Naive thymus-derived CD8-positive, alpha-beta T cell (primary cell): ENCODE data around the gene CHP1. TPM values are rescaled to one million over a fixed set of nuclear protein-coding genes. Genes with fewer than 3 reads are reported as not detected.
"Not testable (repeated sequence)": the region's sequence is repeated elsewhere in the genome, so short reads cannot be mapped to it uniquely, and the experiment has no call there.

ENCODE experiments used
- ATAC-seq, 2 donors: fragments of 150-1000 bp; cut with Tn5 transposase in 1 of 2; sonication (Bioruptor Pico), chemical (Tn5 transposase) in 1 of 2; 1 replicate in 1 of 2; 2 replicates in 1 of 2; pipeline ENCODE4 v1.10.0; 2021; ENCODE audit warnings: mild to moderate bottlenecking in 2 of 2, moderate library complexity in 2 of 2
- POLR2A ChIA-PET: fragments of 350-600 bp; sonication (Branson Sonifier 250); formaldehyde crosslinking; loops from one replicate; lab custom pipeline; 2021; ENCODE audit warnings: antibody characterized with exemption; lab: Charles Lee
- DNase-seq, 10 donors: peaks; one replicate each; pipeline versions ENCODE4 v3.0.0 to v3.0.0-alpha.2; 2020 to 2022
- H3K27ac Mint-ChIP-seq, 10 donors: one replicate each; pipeline ENCODE4 v1.8.0; 2020 to 2022; ENCODE audit warnings: mild to moderate bottlenecking in 10 of 10, mixed read lengths in 10 of 10, moderate library complexity in 4 of 10, inconsistent platforms in 1 of 10
- H3K27me3 Mint-ChIP-seq, 5 donors: one replicate each; pipeline ENCODE4 v1.8.0; 2021 to 2022; ENCODE audit warnings: mixed read lengths in 5 of 5
- H3K36me3 Mint-ChIP-seq, 3 donors: one replicate each; pipeline ENCODE4 v1.8.0; 2020 to 2022; ENCODE audit warnings: mixed read lengths in 3 of 3, mild to moderate bottlenecking in 2 of 3, inconsistent platforms in 1 of 3
- H3K4me1 Mint-ChIP-seq, 4 donors: one replicate each; pipeline ENCODE4 v1.8.0; 2021 to 2022; ENCODE audit warnings: mixed read lengths in 4 of 4
- H3K4me3 Mint-ChIP-seq, 10 donors: one replicate each; pipeline ENCODE4 v1.8.0; 2020 to 2022; ENCODE audit warnings: mild to moderate bottlenecking in 10 of 10, mixed read lengths in 10 of 10, moderate library complexity in 6 of 10, inconsistent platforms in 1 of 10
- H3K9me3 Mint-ChIP-seq, 9 donors: one replicate each; pipeline ENCODE4 v1.8.0; 2020 to 2022; ENCODE audit warnings: mixed read lengths in 9 of 9, mild to moderate bottlenecking in 3 of 9, inconsistent platforms in 1 of 9, moderate library complexity in 1 of 9
- polyA plus RNA-seq, 3 donors: library from polyadenylated mRNA; unstranded; fragments of 300-500 nt; fragmentation: Illumina TruSeq; gene quantifications; one replicate each; pipeline ENCODE4 v1.2.3, GENCODE V29; 2021
- total RNA-seq, 8 experiments: library from RNA in 2 of 8; stranded (reverse) in 2 of 8; gene quantifications; one replicate each; pipeline ENCODE4 v1.2.3 and lab custom pipeline; 2021 to 2026

Gene CHP1
- total and polyA plus RNA-seq, 5 experiments from 2014 or later = 11.3 to 23.9 (median 21.1) TPM

DNA sequence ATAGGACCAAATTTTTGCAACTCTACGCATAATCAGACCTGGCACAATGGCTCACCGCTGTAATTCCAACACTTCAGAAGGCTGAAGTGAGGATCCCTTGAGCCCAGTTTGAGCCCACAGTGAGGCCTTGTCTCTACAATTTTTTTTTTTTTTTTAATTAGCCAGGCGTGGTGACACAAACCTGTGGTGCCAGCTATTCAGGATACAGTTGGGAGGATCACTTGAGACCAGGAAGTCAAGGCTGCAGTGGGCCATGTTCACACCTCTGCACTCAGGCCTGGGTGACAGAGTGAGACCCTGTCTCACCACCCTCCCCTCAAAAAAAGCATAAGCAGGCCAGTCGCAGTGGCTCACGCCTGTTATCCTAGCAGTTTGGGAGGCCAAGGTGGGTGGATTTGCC, 76.6 kb downstream of the CHP1 start:
- peaks cover 0 to 9% (median 0%) of the 10 kb centered on the region in 3 donors for H3K36me3 Mint-ChIP-seq
- DNase-seq (no peak), ATAC-seq (no peak)
- H3K27ac Mint-ChIP-seq = no peak overlapping the region
- POLR2A ChIA-PET = interaction anchor here (0.6 kb wide), 1 partner anchor 32 kb away, joined by 3 read pairs; no protein-coding TSS in a partner anchor
- H3K4me1 Mint-ChIP-seq = peaks cover 2 to 10% (median 3%) of the 10 kb centered on the region in 4 donors
- H3K9me3 Mint-ChIP-seq = no peaks in the 10 kb centered on the region
- no peaks in the 10 kb centered on the region for H3K27me3 Mint-ChIP-seq
- no peak overlapping the region for H3K4me3 Mint-ChIP-seq

DNA sequence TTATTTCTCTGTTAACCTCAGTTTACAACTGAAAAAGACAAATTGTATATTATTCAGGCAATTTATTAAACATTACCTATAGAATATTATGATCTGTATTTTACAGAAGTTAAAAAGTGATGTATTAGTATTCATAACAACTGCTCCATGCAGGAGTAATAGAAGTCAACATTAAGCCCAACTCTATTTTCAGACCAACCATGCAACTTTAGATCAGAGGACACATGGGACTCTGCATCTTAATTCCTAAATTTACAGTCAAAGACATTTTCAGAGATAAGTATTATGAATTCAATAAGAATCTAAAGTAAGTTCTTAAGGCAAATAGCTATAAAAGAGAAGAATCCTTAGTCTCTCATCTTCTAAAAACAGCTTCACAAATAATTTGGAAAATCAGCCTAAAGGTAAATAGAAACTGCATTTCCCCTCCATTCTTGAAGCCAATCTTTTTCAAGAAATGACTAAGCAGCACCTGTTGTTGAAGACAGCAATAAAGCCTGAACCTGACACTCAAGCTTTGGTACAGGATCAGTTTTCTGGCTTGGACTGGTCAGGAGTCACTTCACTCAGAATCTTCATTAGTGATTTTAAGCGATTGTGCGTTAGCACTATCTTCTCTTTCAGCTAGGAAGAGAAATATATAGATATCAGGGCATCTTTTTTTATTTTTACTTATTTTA, 78.3 kb downstream of the CHP1 start:
- ATAC-seq (no peak), DNase-seq (no peak)
- Mint-ChIP-seq H3K27ac (no peak overlapping the region), H3K36me3 (peaks cover 0 to 15% (median 0%) of the 10 kb centered on the region in 3 donors), H3K4me3 (no peak overlapping the region), H3K27me3 (no peaks in the 10 kb centered on the region), H3K4me1 (peaks cover 0 to 9% (median 2%) of the 10 kb centered on the region in 4 donors), H3K9me3 (no peaks in the 10 kb centered on the region)
- POLR2A ChIA-PET = no interaction called here

DNA sequence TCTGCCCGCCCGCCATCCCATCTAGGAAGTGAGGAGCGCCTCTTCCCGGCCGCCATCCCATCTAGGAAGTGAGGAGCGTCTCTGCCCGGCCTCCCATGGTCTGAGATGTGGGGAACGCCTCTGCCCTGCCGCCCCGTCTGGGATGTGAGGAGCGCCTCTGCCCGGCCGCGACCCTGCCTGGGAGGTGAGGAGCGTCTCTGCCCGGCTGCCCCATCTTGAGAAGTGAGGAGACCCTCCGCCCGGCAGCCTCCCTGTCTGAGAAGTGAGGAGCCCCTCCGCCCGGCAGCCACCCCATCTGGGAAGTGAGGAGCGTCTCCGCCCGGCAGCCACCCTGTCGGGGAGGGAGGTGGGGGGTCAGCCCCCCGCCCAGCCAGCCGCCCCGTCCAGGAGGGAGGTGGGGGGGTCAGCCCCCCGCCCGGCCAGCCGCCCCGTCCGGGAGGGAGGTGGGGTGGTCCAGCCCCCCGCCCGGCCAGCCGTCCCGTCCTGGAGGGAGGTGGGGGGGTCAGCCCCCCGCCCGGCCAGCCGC, 89.8 kb downstream of the CHP1 start:
- POLR2A ChIA-PET, DNase-seq, H3K36me3 Mint-ChIP-seq, H3K4me1 Mint-ChIP-seq, H3K27ac Mint-ChIP-seq, ATAC-seq, H3K9me3 Mint-ChIP-seq, H3K27me3 Mint-ChIP-seq, H3K4me3 Mint-ChIP-seq: not testable (repeated sequence)

DNA sequence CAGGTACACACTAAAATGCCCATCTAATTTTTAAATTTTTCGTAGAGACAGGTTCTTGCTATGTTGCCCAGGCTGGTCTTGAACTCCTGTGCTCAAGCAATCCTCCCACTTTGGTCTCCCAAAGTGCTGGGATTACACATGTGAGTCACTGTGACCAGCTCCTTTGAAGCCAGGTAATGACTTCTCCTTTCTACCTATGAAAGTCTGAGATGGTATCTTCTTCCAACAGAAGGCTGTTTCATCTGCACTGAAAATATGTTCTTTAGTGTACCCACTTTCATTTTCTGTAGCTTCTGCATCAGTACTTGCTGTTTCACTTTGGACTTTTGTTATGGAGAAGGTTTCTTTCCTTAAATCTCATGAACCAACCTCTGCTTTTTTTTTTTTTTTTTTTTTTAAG, 92.5 kb downstream of the CHP1 start:
- Mint-ChIP-seq H3K36me3 (peaks cover 0 to 3% (median 0%) of the 10 kb centered on the region in 3 donors), H3K27me3 (no peaks in the 10 kb centered on the region), H3K27ac (peak overlapping the region in 1 of 10 donors; percentile 29), H3K4me3 (no peak overlapping the region), H3K9me3 (peaks cover 0 to 2% (median 0%) of the 10 kb centered on the region in 9 donors), H3K4me1 (no peaks in the 10 kb centered on the region)
- POLR2A ChIA-PET = interaction anchor here (1.7 kb wide), 1 partner anchor 9 kb away, joined by 6 read pairs; the partner anchor contains the start of genes NUSAP1 and OIP5
- DNase-seq (no peak), ATAC-seq (no peak)

DNA sequence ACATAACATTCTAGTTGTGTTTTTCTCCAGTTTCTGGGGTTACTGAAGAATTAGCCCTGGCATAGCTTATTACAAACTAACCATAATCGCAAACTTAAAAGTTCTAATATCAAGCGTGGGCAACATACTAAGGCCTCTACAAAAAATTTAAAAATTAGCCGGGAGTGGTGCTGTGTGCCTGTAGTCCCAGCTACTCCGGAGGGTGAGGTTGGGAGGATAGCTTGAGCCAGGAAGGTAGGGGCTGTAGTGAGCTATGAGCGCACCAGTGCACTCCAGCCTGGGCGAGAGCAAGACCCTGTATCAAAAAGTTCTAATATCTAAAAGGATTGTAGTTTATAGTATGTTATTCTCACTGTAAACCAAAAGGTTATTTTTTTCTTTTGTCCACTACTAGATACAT, 100.2 kb downstream of the CHP1 start:
- DNase-seq = no peak
- peaks cover 6 to 28% (median 27%) of the 10 kb centered on the region in 4 donors for H3K4me1 Mint-ChIP-seq
- H3K27me3 Mint-ChIP-seq = no peaks in the 10 kb centered on the region
- peak overlapping the region; percentile 96 to 100 (median 99) for H3K4me3 Mint-ChIP-seq
- H3K9me3 Mint-ChIP-seq = no peaks in the 10 kb centered on the region
- ATAC-seq = no peak
- H3K36me3 Mint-ChIP-seq = no peaks in the 10 kb centered on the region
- POLR2A ChIA-PET = interaction anchor here (0.5 to 2.1 kb wide), 3 partner anchors 19 to 100 kb away, joined by 4 to 11 read pairs (median 4); partner anchors contain the start of genes CHP1 and EXD1
- peak overlapping the region in 7 of 10 donors; percentile 22 to 98 (median 93) for H3K27ac Mint-ChIP-seq

Other genes starting within 250 kb of the CHP1 start
- gene INO80, start 115.0 kb upstream of the CHP1 start, total RNA-seq = 10 to 100 TPM; 34.3 to 38.2 TPM
- gene INO80, start 115.0 kb upstream of the CHP1 start, polyA plus RNA-seq = 1 to 10 TPM; 2.2 to 8.0 (median 4.5) TPM
- gene EXD1, start 511 bp upstream of the CHP1 start, total RNA-seq = not detected
- not detected for gene EXD1, start 511 bp upstream of the CHP1 start, polyA plus RNA-seq
- gene OIP5, start 101.3 kb downstream of the CHP1 start, total RNA-seq = 1 to 10 TPM; 5.3 to 7.0 TPM
- gene OIP5, start 101.3 kb downstream of the CHP1 start, polyA plus RNA-seq = under 1 TPM in 2 of 3 donors, not detected in 1; 0.18 to 0.24 TPM
- 1 to 10 TPM; 2.5 to 4.0 TPM for gene NUSAP1, start 101.6 kb downstream of the CHP1 start, total RNA-seq
- gene NUSAP1, start 101.6 kb downstream of the CHP1 start, polyA plus RNA-seq = 1 to 10 TPM in 1 of 3 donors, under 1 TPM in 2; 0.32 to 1.4 (median 0.93) TPM
- 10 to 100 TPM; 12.9 to 14.3 TPM for gene NDUFAF1, start 171.2 kb downstream of the CHP1 start, total RNA-seq
- gene NDUFAF1, start 171.2 kb downstream of the CHP1 start, polyA plus RNA-seq = 10 to 100 TPM; 18.4 to 25.6 (median 20.8) TPM
- gene RTF1, start 185.8 kb downstream of the CHP1 start, total RNA-seq = 10 to 100 TPM; 34.4 to 36.3 TPM
- 10 to 100 TPM; 17.1 to 21.7 (median 19.2) TPM for gene RTF1, start 185.8 kb downstream of the CHP1 start, polyA plus RNA-seq